Stomach (tissue), 9 donors: ENCODE data around the gene STRADB. TPM values are rescaled to one million over a fixed set of nuclear protein-coding genes. Genes with fewer than 3 reads are reported as not detected.

Experiments
- DNase-seq, 2 donors: peaks; one replicate each; pipeline versions ENCODE4 v3.0.0 to v3.0.0-alpha.2; 2013 to 2019
- H3K27ac ChIP-seq, 5 donors: fragments of 200-600 bp in 4 of 5; sonication (generic) in 4 of 5; one replicate each; pipeline ENCODE4 v1.5.1; 2013 to 2019; ENCODE audit warnings: mild to moderate bottlenecking in 1 of 5, moderate library complexity in 1 of 5
- H3K27me3 ChIP-seq, 3 donors: fragments of 200-600 bp; sonication (generic); one replicate each; pipeline ENCODE4 v1.5.1; 2017 to 2019; ENCODE audit warnings: mixed run types in 1 of 3
- H3K36me3 ChIP-seq, 4 donors: fragments of 200-600 bp; sonication (generic); 1 replicate in 3 of 4; 2 replicates in 1 of 4; pipeline ENCODE4 v1.5.1; 2016 to 2019
- H3K4me1 ChIP-seq, 4 donors: fragments of 200-600 bp; sonication (generic); one replicate each; pipeline ENCODE4 v1.5.1; 2016 to 2019
- H3K4me3 ChIP-seq, 4 donors: fragments of 200-600 bp; sonication (generic) in 3 of 4; one replicate each; pipeline ENCODE4 v1.5.1; 2016 to 2019; ENCODE audit warnings: mild to moderate bottlenecking in 1 of 4
- H3K9me3 ChIP-seq, 4 donors: fragments of 200-600 bp; sonication (generic); one replicate each; pipeline ENCODE4 v1.5.1; 2016 to 2019
- CTCF ChIP-seq, 7 experiments: fragments of 450-650 bp in 4 of 7; fragments of 200-600 bp in 3 of 7; sonication (generic) in 3 of 7; IDR thresholded peaks; one replicate each; pipeline ENCODE4 v1.5.1; 2016 to 2019; ENCODE audit warnings: antibody characterized with exemption in 7 of 7, control low read depth in 2 of 7, mild to moderate bottlenecking in 1 of 7
- EP300 ChIP-seq: sonication (generic); formaldehyde crosslinking; IDR thresholded peaks from one replicate; pipeline ENCODE4 v1.6.1; 2017; ENCODE audit warnings: antibody characterized with exemption
- POLR2A ChIP-seq, 4 donors: fragments of 450-650 bp; IDR thresholded peaks; one replicate each; pipeline ENCODE4 v1.6.1; 2016; ENCODE audit warnings: antibody characterized with exemption in 4 of 4, control low read depth in 2 of 4, mild to moderate bottlenecking in 1 of 4, moderate library complexity in 1 of 4
- POLR2AphosphoS5 ChIP-seq, 3 donors: sonication (generic); formaldehyde crosslinking; IDR thresholded peaks; one replicate each; pipeline ENCODE4 v1.6.1; 2016; ENCODE audit warnings: antibody characterized with exemption in 3 of 3
- WGBS, 5 donors: extraction: QIAGEN DNeasy Blood & Tissue Kit in 3 of 5; methylation state at CpG; one replicate each; pipeline versions ENCODE4 v1.1.5 to v1.1.7; 2013 to 2018; 5-methylcytosine and 5-hydroxymethylcytosine counted together
- intact Hi-C: fragments of 100-400 bp; cut with DNase I; formaldehyde crosslinking; loops from one replicate; pipeline ENCODE4 v1.15.1; 2023; ENCODE audit warnings: low total_unique reads
- polyA plus RNA-seq, 3 donors: library from polyadenylated mRNA; stranded (reverse); fragments of 200-250 nt; gene quantifications; one replicate each; pipeline ENCODE4 v1.2.3, GENCODE V29; 2013
- total RNA-seq, 5 donors: library from RNA; depleted of rRNA; stranded (reverse); fragments of >200 nt; gene quantifications; one replicate each; pipeline versions ENCODE4 v1.1.0 to v1.2.3, GENCODE V29; 2014 to 2016
- donor health status: healthy with polysubstance abuse.
- donor health status: Bipolar disorder and iron deficiency.
- donor health status: healthy.

STRADB gene
- total and polyA plus RNA-seq, 8 donors, result 7.9 to 93.4 (median 22.9) TPM

GRCh38 chr2:201513271-201513670, 61.7 kb downstream of the STRADB start:
- intact Hi-C loops, result no loop called here
- Histone ChIP-seq H3K9me3 (no peaks in the 10 kb centered on the region), H3K27ac (no peak overlapping the region), H3K4me1 (no peaks in the 10 kb centered on the region), H3K36me3 (no peaks in the 10 kb centered on the region), H3K27me3 (no peaks in the 10 kb centered on the region), H3K4me3 (no peak overlapping the region)
- WGBS, 5 donors, result 74 to 95% (median 83%) methylated on average over 1 of the region's 1 CpG
- DNase-seq, result no peak
- no peak for TF ChIP-seq EP300
- no peak for TF ChIP-seq POLR2A (IDR thresholded peaks at IDR 0.05)
- no peak for TF ChIP-seq CTCF (IDR thresholded peaks at IDR 0.05)
- TF ChIP-seq POLR2AphosphoS5 (IDR thresholded peaks at IDR 0.05), result no peak

GRCh38 chr2:201515573-201516246, 64.2 kb downstream of the STRADB start:
- 54 to 71% (median 65%) methylated on average over 4 of the region's 4 CpGs for WGBS, 5 donors
- DNase-seq, result no peak
- intact Hi-C loops, result no loop called here
- peaks cover 0 to 17% (median 4%) of the 10 kb centered on the region in 4 donors for H3K9me3 ChIP-seq
- TF ChIP-seq POLR2AphosphoS5 (IDR thresholded peaks at IDR 0.05) (no peak), POLR2A (IDR thresholded peaks at IDR 0.05) (no peak), EP300 (no peak), CTCF (IDR thresholded peaks at IDR 0.05) (no peak)
- no peak overlapping the region for H3K27ac ChIP-seq
- H3K27me3 ChIP-seq, result no peaks in the 10 kb centered on the region
- H3K4me3 ChIP-seq, result no peak overlapping the region
- H3K4me1 ChIP-seq, result no peaks in the 10 kb centered on the region
- H3K36me3 ChIP-seq, result no peaks in the 10 kb centered on the region

GRCh38 chr2:201517094-201517493, 65.6 kb downstream of the STRADB start:
- WGBS, 5 donors, result 57 to 70% (median 66%) methylated on average over 4 of the region's 4 CpGs
- TF ChIP-seq CTCF (IDR thresholded peaks at IDR 0.05), result no peak
- no peak for TF ChIP-seq EP300
- Histone ChIP-seq H3K27me3 (no peaks in the 10 kb centered on the region), H3K9me3 (peaks cover 0 to 17% (median 4%) of the 10 kb centered on the region in 4 donors), H3K4me1 (no peaks in the 10 kb centered on the region), H3K36me3 (no peaks in the 10 kb centered on the region), H3K4me3 (no peak overlapping the region), H3K27ac (no peak overlapping the region)
- intact Hi-C loops, result no loop called here
- no peak for DNase-seq

GRCh38 chr2:201520201-201520600, 68.7 kb downstream of the STRADB start:
- Histone ChIP-seq H3K4me1 (no peaks in the 10 kb centered on the region), H3K27me3 (no peaks in the 10 kb centered on the region), H3K9me3 (peaks cover 0 to 42% (median 14%) of the 10 kb centered on the region in 4 donors), H3K27ac (no peak overlapping the region), H3K4me3 (no peak overlapping the region), H3K36me3 (no peaks in the 10 kb centered on the region)
- DNase-seq, result no peak
- TF ChIP-seq CTCF (IDR thresholded peaks at IDR 0.05) (no peak), POLR2AphosphoS5 (IDR thresholded peaks at IDR 0.05) (no peak), EP300 (no peak), POLR2A (IDR thresholded peaks at IDR 0.05) (no peak)
- 82 to 96% (median 83%) methylated on average over 2 of the region's 2 CpGs for WGBS, 5 donors
- intact Hi-C loops, result no loop called here
